NCI-H460 (cell line): ENCODE measurements around the gene NCKAP1. TPM values are rescaled to one million over a fixed set of nuclear protein-coding genes. Genes with fewer than 3 reads are reported as not detected.

ENCODE experiments used
- DNase-seq: peaks from one replicate; pipeline ENCODE4 v3.0.0-alpha.2; 2016; ENCODE audit warnings: low read depth; ENCODE audit errors: extremely low read depth
- total RNA-seq: library from RNA; depleted of rRNA; stranded (reverse); fragments of >200 nt; shearing (Covaris generic); gene quantifications from 2 replicates; pipeline ENCODE4 v1.2.3, GENCODE V29; 2014

NCKAP1 gene
- total RNA-seq, 1 experiment from 2014 or later = 201 TPM

DNA sequence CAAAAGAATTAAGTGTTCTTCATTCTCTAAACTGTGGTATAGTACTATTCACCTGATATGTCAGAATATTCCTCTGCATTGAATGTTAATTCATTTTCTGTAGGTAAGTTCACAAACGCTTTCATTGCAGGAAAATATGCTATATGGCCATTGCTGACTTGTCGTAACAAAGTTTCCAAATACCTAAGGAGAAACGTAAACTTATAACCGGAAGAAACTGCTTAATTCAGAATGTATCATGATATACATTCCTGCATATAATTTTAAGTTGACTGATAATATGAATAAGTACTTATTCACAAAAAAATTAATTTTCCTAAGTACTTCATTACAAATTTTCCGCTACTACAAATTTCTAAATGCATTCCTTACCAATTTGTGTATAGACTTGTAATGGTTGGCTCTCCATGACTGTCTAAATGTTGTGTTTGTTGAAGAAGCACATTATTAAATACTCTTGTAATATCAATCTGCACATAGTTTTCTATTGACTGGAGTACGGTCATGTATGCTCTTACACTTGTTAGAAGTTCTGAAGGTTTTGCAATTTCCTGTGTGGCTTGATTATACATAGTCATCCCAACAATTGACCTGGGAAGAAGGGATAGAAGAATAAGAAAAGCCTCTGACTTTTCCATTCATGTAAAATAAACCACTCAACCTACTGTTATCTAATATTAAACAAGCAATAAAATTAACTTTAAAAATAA is 85.4 kb downstream of the NCKAP1 start:
- no peak for DNase-seq

DNA sequence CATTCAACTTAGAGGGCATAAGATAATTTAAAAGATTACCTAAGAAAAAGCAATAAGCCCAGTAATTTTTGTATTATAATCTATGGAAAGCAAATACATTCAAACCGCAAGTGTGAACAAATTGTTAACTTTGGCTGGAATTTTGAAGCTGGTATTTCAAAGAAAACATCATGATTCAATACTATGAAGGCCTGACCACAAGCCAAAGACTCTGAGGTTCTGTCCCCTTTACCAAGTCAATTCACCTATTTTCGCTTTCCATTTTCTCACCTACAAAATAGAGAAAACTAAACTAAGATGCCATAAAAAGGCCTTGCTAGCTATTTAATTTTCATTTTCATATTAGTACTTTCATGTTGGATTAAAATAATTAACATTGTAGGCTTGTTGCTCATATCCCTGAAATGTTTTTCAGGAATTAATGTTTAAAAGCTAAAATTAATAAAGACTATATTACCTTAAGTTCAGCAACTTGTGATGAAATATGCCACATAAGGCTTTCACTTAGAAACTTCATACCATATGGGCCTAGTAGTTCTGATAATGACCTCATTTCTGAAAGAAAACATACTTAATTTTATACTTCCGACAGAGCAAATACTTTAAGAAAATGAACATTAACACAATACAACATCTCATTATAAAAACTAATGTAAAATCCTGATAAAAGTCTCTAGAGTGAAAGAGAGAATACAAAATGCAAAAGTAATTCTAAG is 86.2 kb downstream of the NCKAP1 start:
- no peak for DNase-seq

DNA sequence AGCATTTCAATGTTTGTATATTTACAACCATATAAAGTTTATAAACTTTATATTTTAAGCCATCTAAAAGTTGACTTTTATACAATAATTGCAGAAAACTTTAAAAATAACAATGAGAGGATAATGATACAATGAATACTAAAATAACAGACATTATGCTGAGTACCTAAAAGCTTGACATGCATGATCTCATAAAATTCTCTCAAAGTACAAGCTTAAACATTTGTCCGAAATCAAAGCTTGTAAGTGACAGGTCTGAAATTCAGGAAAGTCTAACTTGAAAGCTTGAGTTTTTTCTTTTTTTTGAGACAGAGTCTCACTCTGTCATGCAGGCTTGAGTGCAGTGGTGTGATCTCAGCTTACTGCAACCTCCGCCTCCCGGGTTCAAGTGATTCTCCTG is 87.7 kb downstream of the NCKAP1 start:
- DNase-seq = no peak

DNA sequence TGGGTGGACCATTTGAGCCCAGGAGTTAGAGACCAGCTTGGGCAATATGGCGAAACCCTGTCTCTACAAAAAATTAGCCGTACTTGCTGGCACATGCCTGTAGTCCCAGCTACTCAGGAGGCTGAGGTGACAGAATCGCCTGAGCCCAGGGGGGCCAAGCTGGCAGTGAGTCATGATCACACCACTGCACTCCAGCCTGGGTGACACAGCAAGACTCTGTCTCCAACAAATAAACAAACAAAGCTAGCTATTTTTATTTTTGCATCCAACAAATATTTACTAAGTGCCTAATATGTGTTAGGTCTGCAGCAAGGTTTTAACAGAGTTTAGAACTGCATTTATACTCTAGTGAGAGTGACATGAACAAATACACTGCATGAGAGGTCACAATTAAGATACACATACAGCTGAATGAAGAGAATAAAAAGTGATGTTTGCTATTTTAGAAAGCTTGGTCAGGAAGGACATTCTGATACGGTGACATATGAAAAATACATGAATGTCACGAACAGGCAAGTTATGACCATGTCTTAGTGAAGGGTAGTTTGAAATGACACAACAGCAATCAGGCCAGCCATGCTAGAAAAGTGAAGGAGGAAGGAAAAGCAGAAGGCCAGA is 88.6 kb downstream of the NCKAP1 start:
- DNase-seq = peak; percentile 48

DNA sequence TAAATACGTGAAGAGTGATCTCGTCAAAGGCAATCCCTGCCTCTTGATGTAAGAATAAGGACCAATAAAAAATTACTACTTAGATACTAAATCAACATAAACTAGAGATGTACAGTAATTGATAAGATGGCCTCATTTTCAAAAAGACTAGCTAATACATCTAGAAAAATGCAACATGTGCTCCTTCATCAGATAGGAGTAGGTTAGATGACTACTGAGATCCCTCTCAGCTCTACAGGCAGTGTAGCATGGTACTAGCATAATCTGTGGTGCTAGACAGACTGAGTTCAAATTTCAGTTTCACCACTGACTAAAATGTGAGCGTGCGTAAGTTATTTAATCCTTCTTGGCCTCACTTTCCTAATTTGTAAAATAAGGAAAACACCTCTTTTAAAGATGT is 89.2 kb downstream of the NCKAP1 start:
- DNase-seq = no peak

DNA sequence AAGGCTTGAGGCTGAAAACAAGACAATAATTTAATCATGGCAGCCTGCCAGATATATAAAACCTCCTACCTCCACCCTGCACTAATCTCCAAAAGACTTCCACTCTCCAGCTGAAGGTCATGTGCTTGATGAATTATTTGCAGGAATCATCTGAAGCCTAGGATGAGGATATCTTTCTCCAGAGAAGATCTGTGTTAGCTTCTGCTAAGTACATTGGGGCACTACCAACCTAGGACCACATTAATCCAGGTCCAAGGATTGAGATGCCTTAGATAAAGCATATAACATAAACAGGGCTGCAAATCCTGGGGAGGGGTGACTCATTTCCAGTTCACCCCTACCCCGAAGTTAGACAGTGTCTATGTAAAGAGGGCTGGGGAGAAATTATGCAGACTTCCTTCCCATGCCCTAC is 91.3 kb downstream of the NCKAP1 start:
- no peak for DNase-seq

DNA sequence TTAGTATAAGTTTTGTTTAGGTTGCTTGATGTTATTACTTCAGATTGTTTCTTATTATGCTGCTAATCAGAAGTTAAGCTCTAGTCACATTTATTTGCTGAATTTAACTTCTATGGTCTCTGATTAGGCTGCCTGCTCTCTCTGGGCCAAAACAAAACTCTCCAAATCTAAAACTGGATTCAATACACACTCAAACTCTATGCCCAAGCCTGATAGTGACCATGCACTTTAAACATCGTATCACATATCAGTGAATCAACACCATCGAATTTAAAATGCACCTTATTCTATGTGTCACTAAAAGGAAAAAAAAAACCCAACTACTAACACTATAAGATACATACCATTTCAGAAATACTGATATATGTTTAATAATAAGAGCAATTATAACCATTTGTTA is 94.9 kb downstream of the NCKAP1 start:
- DNase-seq = no peak

DNA sequence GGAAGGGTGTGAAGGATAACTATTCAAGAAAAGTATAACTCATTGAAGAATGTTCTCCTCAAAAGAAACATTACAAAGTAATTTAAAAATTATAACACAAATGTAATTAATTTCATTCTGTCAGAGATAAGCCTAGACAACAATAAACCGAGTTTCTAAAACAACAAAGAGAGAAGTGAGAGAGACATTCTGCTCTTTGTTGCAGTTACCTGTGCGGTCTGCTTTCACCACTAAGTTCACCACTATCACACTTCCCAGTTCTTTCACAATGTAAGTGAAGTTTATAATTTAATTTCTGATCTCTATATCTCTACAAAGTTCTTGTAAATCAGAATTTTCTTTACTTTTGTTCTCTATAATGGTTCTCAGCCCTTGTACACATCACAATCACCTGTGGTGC is 95.5 kb downstream of the NCKAP1 start:
- no peak for DNase-seq

DNA sequence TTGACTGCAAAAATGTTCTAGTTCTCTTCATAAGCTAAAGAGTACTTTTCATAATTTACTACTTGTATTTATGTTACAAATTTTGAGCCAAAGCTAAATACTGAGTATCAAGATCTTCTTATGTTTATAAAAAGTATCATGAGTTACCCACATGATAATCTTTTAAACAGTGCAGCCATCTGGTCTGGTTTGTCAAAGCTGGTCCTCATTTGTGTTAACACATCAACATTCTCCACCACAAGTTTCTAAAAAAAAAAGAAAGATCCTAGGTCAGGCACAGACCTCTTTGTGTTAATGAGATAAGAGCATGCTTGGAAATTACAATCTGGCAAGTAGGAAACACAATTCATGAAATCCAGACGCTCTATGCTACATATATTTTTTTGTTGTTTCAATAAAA is 96.3 kb downstream of the NCKAP1 start:
- no peak for DNase-seq

DNA sequence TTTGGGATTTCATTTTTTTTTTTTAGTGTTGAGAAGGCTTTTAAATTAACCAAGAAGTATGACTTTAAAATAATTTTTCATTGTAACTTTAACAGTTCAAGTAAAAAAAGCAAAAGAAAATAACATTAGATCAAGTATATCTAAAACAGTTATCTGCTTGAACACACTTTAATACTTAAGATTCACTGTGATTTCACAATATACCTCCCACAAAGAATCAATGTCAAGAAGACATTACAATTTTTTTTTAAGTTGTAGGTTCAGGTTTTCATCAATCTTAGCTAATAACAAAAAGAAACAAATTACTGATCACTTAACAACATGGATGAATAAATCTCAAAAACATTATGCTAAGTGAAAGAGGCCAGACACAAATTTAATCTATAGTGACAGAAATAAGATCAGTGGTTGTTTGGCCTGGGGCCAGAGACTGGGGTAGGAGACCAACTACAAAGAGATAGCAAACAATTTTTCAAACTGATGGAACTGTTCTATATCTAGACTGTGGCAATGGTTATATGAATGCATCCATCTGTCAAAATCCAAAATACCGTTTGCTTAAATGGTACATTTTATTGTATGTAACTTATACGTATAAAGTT is 97.0 kb downstream of the NCKAP1 start:
- no peak for DNase-seq

DNA sequence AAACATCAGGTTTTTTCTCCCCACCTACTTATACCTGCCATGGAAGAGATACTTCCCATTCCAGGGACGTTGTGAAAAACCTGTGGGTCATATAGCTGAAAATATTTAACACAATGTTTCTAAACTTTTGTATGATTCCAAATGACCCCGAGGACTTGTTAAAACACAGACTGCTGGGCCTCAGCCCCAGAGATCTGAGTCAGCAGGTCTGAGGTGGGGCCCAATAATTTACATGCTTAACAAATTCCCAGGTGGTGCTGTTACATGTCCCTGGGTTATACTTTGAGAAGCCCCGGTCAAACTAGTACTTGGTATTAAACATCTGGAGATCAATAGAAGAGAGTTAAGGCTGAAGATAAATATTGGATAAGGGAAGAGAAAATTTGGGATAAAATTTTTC is 100.4 kb downstream of the NCKAP1 start:
- DNase-seq = no peak

DNA sequence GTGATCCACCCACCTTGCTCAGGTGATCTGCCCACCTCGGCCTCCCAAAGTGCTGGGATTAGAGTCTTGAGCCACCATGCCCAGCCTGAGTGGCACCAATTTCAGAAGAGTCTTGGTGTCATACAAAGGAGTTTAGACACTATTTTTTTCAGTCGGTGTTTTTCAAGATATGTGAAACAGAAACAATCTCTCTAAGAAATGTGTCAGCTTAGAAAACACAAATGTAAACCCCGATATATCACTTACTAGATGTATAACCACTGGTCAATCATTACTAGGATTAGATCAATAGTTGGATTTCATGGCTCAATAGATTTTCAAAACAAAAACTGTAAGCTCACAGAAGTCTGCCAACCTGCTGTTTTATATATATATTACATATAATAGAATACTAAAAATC is 104.6 kb downstream of the NCKAP1 start:
- DNase-seq = no peak

DNA sequence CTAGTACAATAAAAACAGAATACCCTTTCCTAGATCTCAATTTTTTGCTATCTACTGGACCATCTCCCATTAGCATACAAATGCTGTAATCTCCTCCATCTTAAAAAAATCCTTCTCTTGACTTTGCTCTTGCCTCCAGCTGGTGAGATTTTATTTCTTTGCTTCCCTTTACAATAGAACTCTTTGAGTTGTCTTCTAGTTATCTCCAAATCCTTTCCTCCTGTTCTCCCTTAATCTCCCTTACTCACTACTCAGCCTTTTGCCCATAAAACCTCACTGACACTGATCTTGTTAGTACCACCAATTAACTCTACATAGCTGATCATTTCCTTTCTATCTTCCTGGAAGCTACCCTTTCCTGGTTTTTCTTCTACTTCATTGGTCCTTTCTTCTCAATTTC is 108.3 kb downstream of the NCKAP1 start:
- no peak for DNase-seq

DNA sequence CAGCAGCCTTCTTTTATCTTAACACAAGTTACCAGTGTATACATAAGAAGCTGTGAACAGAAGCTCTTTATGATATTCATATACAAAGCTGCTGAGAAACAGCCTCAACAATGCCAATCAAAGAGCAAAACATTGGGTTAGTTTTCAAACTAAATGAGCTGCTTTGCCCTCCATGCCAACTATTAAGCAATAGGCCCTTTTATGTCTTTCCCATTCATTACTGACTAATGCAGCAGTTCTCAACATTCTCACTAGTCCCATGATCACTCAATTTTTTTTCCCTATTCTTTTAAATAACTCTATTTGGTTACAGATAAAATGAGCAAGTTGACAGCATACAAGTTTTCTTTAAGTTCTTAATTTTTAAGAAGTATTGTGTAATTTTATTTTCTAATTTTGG is 114.0 kb downstream of the NCKAP1 start:
- DNase-seq = no peak

DNA sequence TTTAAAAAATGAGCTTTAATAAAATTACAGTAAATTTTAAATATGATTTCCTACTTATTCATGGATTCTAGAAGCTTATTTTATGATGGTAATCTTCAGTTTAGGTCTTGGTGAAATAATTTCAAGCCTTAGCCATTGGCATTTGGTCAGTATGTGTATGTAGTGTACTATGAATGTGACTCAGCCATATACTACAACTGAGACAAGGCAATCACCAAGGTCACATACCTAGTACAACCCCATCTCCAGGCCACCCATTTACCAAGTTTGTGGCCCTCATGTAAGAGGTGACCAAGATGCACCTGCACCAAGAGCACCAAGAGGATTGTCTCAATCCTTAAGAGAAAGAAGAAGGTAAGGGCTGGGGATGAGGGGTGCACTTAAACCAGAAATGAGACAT is 117.0 kb downstream of the NCKAP1 start:
- DNase-seq = no peak

DNA sequence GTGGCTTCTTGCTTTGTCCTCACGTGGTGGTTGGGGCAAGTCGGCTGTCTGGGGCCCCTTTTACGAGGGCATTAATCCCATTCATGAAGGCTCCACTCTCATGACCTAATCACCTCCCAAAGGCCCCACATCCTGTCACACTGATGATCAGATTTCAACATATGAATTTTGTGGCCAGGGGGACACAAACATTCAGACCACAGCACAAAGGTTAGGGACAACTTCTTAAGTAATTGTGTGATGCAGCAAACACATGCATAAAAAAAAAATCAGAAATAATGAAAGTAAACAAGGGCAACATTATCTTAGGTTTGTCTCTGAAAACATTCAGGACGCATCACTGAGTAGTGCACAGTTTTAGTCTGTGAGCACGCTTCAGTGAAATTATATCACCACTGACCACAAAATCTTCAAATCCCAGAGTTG is 117.6 kb downstream of the NCKAP1 start:
- DNase-seq = no peak

DNA sequence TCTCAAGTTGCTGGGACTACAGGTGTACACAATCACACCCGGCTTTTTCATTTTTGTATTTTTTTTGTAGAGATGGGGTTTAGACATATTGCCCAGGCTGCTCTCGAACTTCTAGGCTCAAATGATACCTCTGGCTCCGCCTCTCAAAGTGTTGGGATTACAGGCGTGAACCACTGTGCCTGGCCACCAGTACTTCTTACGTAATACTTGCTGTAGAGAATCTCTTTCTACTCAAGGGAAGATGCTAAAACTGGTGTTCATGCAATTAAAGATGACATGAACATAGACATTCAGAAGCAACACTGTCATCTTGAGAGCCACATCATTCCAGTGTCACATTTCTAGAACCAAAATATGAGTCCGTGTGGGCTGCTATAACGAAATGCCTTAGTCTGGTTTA is 118.2 kb downstream of the NCKAP1 start:
- no peak for DNase-seq

DNA sequence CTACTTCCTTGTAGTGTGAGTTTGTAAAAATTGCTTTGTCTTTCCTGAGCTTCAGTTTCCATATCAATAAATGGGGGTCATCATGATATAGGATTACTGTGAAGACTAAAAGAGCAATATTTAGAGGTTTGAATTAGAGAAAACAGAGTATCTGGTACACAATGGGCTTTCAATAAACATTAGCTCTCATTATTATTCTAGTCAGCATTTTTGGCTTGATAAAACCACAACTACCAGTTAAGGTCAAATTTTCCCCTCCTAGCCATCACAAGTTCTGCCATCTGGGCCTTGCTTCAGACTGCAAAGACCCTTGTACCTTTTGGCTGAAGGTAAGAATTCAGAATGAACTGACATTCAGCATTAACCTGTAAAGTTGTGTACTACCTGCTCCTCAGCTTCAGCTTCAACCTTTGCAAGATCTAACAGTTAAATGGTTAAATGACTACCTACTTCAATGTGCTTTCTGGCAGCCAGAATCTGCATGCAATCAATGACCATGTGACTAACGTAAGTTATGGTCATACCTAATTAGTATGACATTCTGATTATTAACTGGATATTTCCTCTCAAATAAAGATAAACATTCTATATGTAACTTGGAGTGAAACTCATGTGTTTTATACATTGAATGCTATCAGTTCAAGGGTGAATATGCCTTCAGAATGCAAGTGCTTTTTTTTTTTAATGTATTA is 119.2 kb downstream of the NCKAP1 start:
- DNase-seq = no peak

DNA sequence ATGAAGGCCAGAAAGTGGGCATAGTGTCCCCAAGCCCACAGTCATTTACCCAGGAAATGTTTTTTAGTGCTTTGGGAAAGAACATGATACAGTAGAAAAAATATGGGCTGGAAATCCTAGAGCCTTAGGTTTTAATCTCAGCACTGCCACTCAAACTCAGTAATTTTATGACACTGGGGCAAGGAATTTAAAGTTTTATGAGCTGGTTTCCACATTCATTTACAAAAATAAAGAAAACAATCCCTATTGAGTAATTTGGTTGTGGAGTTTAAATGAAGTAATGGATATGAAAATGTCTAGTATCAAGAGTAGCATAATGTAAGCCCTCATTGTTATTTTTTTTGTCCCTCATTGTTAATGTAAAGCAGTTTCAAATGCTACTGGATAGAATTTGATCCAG is 120.3 kb downstream of the NCKAP1 start:
- no peak for DNase-seq

DNA sequence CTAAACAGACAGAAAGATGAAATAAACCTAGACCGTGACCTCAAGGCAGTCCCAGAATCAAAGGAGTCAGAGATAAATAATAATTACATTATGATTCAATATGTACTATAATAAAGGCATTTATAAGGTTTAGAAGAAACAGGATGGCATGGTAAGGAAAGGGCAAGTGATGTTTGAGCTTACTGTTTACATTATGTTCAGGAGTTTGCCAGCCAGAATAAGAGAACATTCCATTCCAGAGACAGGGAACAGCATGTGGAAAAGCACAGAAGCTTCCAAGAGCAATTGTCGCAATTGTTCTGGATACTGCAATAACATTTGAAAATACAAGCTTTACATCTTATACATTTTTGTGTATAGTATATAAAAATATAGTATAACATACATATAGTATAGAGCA is 121.8 kb downstream of the NCKAP1 start:
- no peak for DNase-seq
